K562 (cell line): ENCODE data around the gene C5orf22. TPM values are rescaled to one million over a fixed set of nuclear protein-coding genes. Genes with fewer than 3 reads are reported as not detected.

Source experiments
- ATAC-seq: fragments of 200-7000 bp; cut with Tn5 transposase; 3 replicates; pipeline ENCODE4 v1.9.1; 2020; ENCODE audit warnings: moderate library complexity
- BruUV-seq: library from RNA; stranded (reverse); fragments of 400-500 nt; replicated peaks from 2 replicates; lab custom pipeline; 2021; lab: Mats Ljungman, UMichigan
- CTCF ChIA-PET: fragments of 300-600 bp; formaldehyde crosslinking; extraction: SDS; loops from one replicate; lab custom pipeline; 2021; ENCODE audit warnings: low intra/inter-chr PET ratio; lab: Yijun Ruan, JAX
- POLR2A ChIA-PET: fragments of 300-600, 350-650 bp; sonication (Branson Sonifier 250); formaldehyde crosslinking; extraction: SDS; loops from one replicate; lab custom pipeline; 2021; ENCODE audit warnings: antibody characterized with exemption, inconsistent platforms; lab: Yijun Ruan, JAX
- DNase-seq, 4 experiments: peaks; one replicate each; pipeline versions ENCODE4 v3.0.0 to v3.0.0-alpha.2; 2011 to 2018; ENCODE audit warnings: low spot score in 3 of 4, mixed read lengths in 3 of 4; ENCODE audit errors: extremely low read depth in 1 of 4
- FAIRE-seq: peaks from 2 replicates; lab custom pipeline; 2011; peaks lifted over from hg19 to GRCh38; lab: Jason Lieb, UNC
- H2AFZ ChIP-seq: 2 replicates; pipeline ENCODE4 v1.6.0; 2011; ENCODE audit warnings: low read depth, low read length, control low read depth, inconsistent platforms
- H3K27ac ChIP-seq: fragments of 200-600 bp; 3 replicates; pipeline ENCODE4 v1.8.0; 2011; ENCODE audit warnings: low read depth, mild to moderate bottlenecking, control low read depth, inconsistent platforms, low read length, moderate library complexity, mixed read lengths; ENCODE audit errors: extremely low read depth
- H3K27me3 ChIP-seq, 2 experiments: fragments of 300-600 bp in 1 of 2; 2 replicates in 1 of 2; 3 replicates in 1 of 2; pipeline versions ENCODE4 v1.6.0 to v1.8.0; 2011; ENCODE audit warnings: inconsistent platforms in 2 of 2, low read length in 2 of 2, mild to moderate bottlenecking in 1 of 2, mixed read lengths in 1 of 2, moderate library complexity in 1 of 2; ENCODE audit not compliant: control insufficient read depth in 2 of 2, insufficient read depth in 2 of 2
- H3K36me3 ChIP-seq: fragments of 300-600 bp; 3 replicates; pipeline ENCODE4 v1.8.0; 2011; ENCODE audit warnings: mild to moderate bottlenecking, low read length, inconsistent platforms; ENCODE audit not compliant: control insufficient read depth, insufficient read depth
- H3K4me1 ChIP-seq, 2 experiments: fragments of 200-600 bp in 1 of 2; replicated peaks in 1 of 2; 2 replicates in 1 of 2; 3 replicates in 1 of 2; pipeline versions ENCODE4 v1.5.1 to v1.8.0; 2011; ENCODE audit warnings: inconsistent platforms in 2 of 2, low read length in 2 of 2, mild to moderate bottlenecking in 1 of 2, mixed read lengths in 1 of 2, moderate library complexity in 1 of 2; ENCODE audit not compliant: control insufficient read depth in 2 of 2, insufficient read depth in 2 of 2
- H3K4me2 ChIP-seq: 2 replicates; pipeline ENCODE4 v1.6.1; 2011; ENCODE audit warnings: low read length, control low read depth, inconsistent platforms, mixed read lengths; ENCODE audit not compliant: insufficient read depth
- H3K4me3 ChIP-seq: fragments of 200-600 bp; sonication (generic), shearing (Covaris generic); 2 replicates; pipeline ENCODE4 v1.5.1; 2016; ENCODE audit warnings: control low read depth, inconsistent platforms
- H3K79me2 ChIP-seq: fragments of 200-600 bp; 3 replicates; pipeline ENCODE4 v1.8.0; 2011; ENCODE audit warnings: low read length, inconsistent platforms; ENCODE audit not compliant: control insufficient read depth, insufficient read depth
- H3K9ac ChIP-seq, 2 experiments: 2 replicates each; pipeline versions ENCODE4 v1.6.0 to v1.6.1; 2011; ENCODE audit warnings: low read depth in 2 of 2, low read length in 2 of 2, control low read depth in 1 of 2, inconsistent platforms in 1 of 2, mild to moderate bottlenecking in 1 of 2, mixed read lengths in 1 of 2; ENCODE audit not compliant: insufficient read depth in 1 of 2
- H3K9me1 ChIP-seq: one replicate; pipeline ENCODE4 v1.6.0; 2011; ENCODE audit warnings: inconsistent platforms, mild to moderate bottlenecking, low read length, moderate library complexity; ENCODE audit not compliant: control insufficient read depth, insufficient read depth
- H3K9me3 ChIP-seq: replicated peaks from 2 replicates; pipeline ENCODE4 v1.5.1; 2011; ENCODE audit warnings: low read depth, low read length, inconsistent platforms; ENCODE audit not compliant: control insufficient read depth, insufficient read depth
- H4K20me1 ChIP-seq: replicated peaks from 2 replicates; pipeline ENCODE4 v1.6.1; 2011; ENCODE audit warnings: low read length, inconsistent platforms, mixed read lengths; ENCODE audit not compliant: control insufficient read depth, insufficient read depth
- ARID2 ChIP-seq: fragments of 450-650 bp; IDR thresholded peaks from 2 replicates; pipeline ENCODE4 v1.6.1; 2017; ENCODE audit warnings: antibody characterized with exemption, mild to moderate bottlenecking
- FOXJ2 ChIP-seq: fragments of 200-800 bp; sonication (Bioruptor generic); IDR thresholded peaks from 2 replicates; pipeline ENCODE4 v1.6.1; 2016; ENCODE audit warnings: missing genetic modification characterization, missing compliant biosample characterization
- ILF3 ChIP-seq: fragments of 450-650 bp; IDR thresholded peaks from 2 replicates; pipeline ENCODE4 v1.6.1; 2018; ENCODE audit warnings: antibody characterized with exemption, mild to moderate bottlenecking, moderate library complexity, borderline replicate concordance
- KAT7 ChIP-seq: sonication (generic); formaldehyde crosslinking; IDR thresholded peaks from 2 replicates; pipeline ENCODE4 v1.8.0; 2022; ENCODE audit warnings: missing genetic modification reagents, mild to moderate bottlenecking, borderline replicate concordance
- NFYB ChIP-seq: IDR thresholded peaks from 2 replicates; pipeline ENCODE4 v1.6.1; 2011; ENCODE audit warnings: mild to moderate bottlenecking, moderate library complexity; ENCODE audit not compliant: insufficient read length; ENCODE audit errors: extremely low read depth
- PCBP1 ChIP-seq: fragments of 200-400 bp; formaldehyde crosslinking; IDR thresholded peaks from 2 replicates; pipeline ENCODE4 v1.6.1; 2018; ENCODE audit warnings: mild to moderate bottlenecking, low read depth, low read length; ENCODE audit not compliant: poor library complexity, severe bottlenecking
- ZNF121 ChIP-seq: sonication (generic); formaldehyde crosslinking; conservative IDR thresholded peaks from 2 replicates; pipeline ENCODE4 v1.8.0; 2022; ENCODE audit warnings: missing genetic modification reagents
- ZNF79 ChIP-seq: fragments of 250-450 bp; sonication (Bioruptor Pico); IDR thresholded peaks from 2 replicates; pipeline ENCODE4 v1.4.0; 2020; ENCODE audit warnings: low read depth, mild to moderate bottlenecking, moderate library complexity
- WGBS: fragments of 100-300 bp; shearing (Covaris generic); methylation state at CpG from one replicate; pipeline ENCODE4 v1.1.6; 2016; ENCODE audit warnings: low coverage, mixed read lengths; ENCODE audit not compliant: insufficient coverage; ENCODE audit errors: missing lambda C conversion rate; 5-methylcytosine and 5-hydroxymethylcytosine counted together
- in situ Hi-C: fragments of 300-500 bp; cut with MboI; formaldehyde crosslinking; loops from 4 replicates; pipeline ENCODE4 v1.15.0; 2018; ENCODE audit warnings: inconsistent platforms, mixed read lengths
- intact Hi-C: fragments of 100-400 bp; cut with micrococcal nuclease; formaldehyde crosslinking; loops from 2 replicates; pipeline ENCODE4 v1.14.2; 2022
- polyA plus RNA-seq, 8 experiments: library from polyadenylated mRNA; depleted of rRNA in 4 of 8; stranded (reverse) in 5 of 8; unstranded in 3 of 8; fragments of >200 nt; fragmentation: Nextera tagmentation in 2 of 8; fragmentation: Illumina TruSeq in 1 of 8; extraction: Ambion mirVana in 2 of 8; extraction: Trizol in 1 of 8; gene quantifications; 2 replicates each; pipeline versions ENCODE4 v1.2.1 to v1.2.3, GENCODE V29; 2011 to 2014; ENCODE audit warnings: inconsistent platforms in 1 of 8, missing spikeins in 1 of 8
- total RNA-seq, 7 experiments: library from RNA; depleted of rRNA in 6 of 7; stranded (reverse); fragments of >200 nt in 6 of 7; fragmentation: Illumina TruSeq in 2 of 7; extraction: Trizol in 2 of 7; gene quantifications; 2 replicates each; pipeline versions ENCODE4 v1.2.1 to v1.2.3, GENCODE V29; 2011 to 2021; ENCODE audit warnings: low replicate concordance in 1 of 7
- TF ChIP-seq, protein P1 (sequence below): fragments of 250-450 bp; sonication (Bioruptor Pico); IDR thresholded peaks from 2 replicates; pipeline ENCODE4 v1.4.0; 2020; ENCODE audit warnings: mild to moderate bottlenecking

The C5orf22 gene
- total and polyA plus RNA-seq, 9 of the 15 experiments (the other 6 are each of a cell fraction or from before 2014, with no cell fraction given): 22.7 to 56.7 (median 39.3) TPM

- ATAC-seq: no peak
- 95% methylated on average over 4 of the region's 4 CpGs for WGBS
- CTCF ChIA-PET: no interaction called here
Observed at GRCh38 chr5:31511305-31511704, 20.8 kb upstream of the C5orf22 start.

GRCh38 chr5:31516802-31517201, 15.3 kb upstream of the C5orf22 start:
- FAIRE-seq: no peak
- POLR2A ChIA-PET: no interaction called here
- H2AFZ ChIP-seq: no peak overlapping the region
- intact Hi-C loops: no loop called here
- H3K9me1 ChIP-seq: no peaks in the 10 kb centered on the region
- no peak overlapping the region for H3K4me3 ChIP-seq
- H3K27me3 ChIP-seq: no peaks in the 10 kb centered on the region
- no peak for TF ChIP-seq FOXJ2
- TF ChIP-seq PCBP1: no peak
- TF ChIP-seq ILF3: no peak
- no peak for TF ChIP-seq ZNF79
- no peak for TF ChIP-seq KAT7 (CRISPR knock-in tag)
- TF ChIP-seq, protein P1, sequence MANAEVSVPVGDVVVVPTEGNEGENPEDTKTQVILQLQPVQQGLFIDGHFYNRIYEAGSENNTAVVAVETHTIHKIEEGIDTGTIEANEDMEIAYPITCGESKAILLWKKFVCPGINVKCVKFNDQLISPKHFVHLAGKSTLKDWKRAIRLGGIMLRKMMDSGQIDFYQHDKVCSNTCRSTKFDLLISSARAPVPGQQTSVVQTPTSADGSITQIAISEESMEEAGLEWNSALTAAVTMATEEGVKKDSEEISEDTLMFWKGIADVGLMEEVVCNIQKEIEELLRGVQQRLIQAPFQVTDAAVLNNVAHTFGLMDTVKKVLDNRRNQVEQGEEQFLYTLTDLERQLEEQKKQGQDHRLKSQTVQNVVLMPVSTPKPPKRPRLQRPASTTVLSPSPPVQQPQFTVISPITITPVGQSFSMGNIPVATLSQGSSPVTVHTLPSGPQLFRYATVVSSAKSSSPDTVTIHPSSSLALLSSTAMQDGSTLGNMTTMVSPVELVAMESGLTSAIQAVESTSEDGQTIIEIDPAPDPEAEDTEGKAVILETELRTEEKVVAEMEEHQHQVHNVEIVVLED: no peak
- no peak for TF ChIP-seq ARID2
- TF ChIP-seq, all 486 proteins: peak for 0
- Histone ChIP-seq H3K4me2 (no peak overlapping the region), H3K79me2 (no peaks in the 10 kb centered on the region), H3K9me3 (no peaks in the 10 kb centered on the region), H3K36me3 (peaks cover 95% of the 10 kb centered on the region), H4K20me1 (0 out of 2 replicates have a peak, but pooled peaks cover 6% of the 10 kb centered on the region), H3K4me1 (no peaks in the 10 kb centered on the region), H3K9ac (no peak overlapping the region), H3K27ac (no peak overlapping the region)
- WGBS: 80% methylated on average over 1 of the region's 1 CpG
- CTCF ChIA-PET: no interaction called here
- BruUV-seq: no TSS peak
- in situ Hi-C loops: no loop called here
- no peak for ATAC-seq
- DNase-seq: no peak

More at GRCh38 chr5:31511305-31511704, 20.8 kb upstream of the C5orf22 start:
- no peak overlapping the region for H3K27ac ChIP-seq
- no peak for DNase-seq
- H2AFZ ChIP-seq: no peak overlapping the region
- no peak overlapping the region for H3K4me2 ChIP-seq
- POLR2A ChIA-PET: no interaction called here
- no TSS peak for BruUV-seq
- no peaks in the 10 kb centered on the region for H3K9me1 ChIP-seq
- H3K4me3 ChIP-seq: no peak overlapping the region
- intact Hi-C loops (no loop called here), in situ Hi-C loops (no loop called here)
- no peak for FAIRE-seq
- peaks cover 91% of the 10 kb centered on the region for H3K36me3 ChIP-seq
- H3K79me2 ChIP-seq: no peaks in the 10 kb centered on the region
- no peaks in the 10 kb centered on the region for H3K27me3 ChIP-seq
- H3K9ac ChIP-seq: no peak overlapping the region
- 0 out of 2 replicates have a peak, but pooled peaks cover 6% of the 10 kb centered on the region for H4K20me1 ChIP-seq
- H3K4me1 ChIP-seq: no peaks in the 10 kb centered on the region
- no peaks in the 10 kb centered on the region for H3K9me3 ChIP-seq
- TF ChIP-seq NFYB: no peak
- peak; percentile 34; the same call in 1 of the 2 replicates for TF ChIP-seq ZNF121 (CRISPR knock-in tag)
